H1 (cell line): ENCODE measurements around the gene RHBDD1.

Source experiments
- CTCF ChIP-seq, 3 experiments: IDR thresholded peaks; 1 replicate in 2 of 3; 2 replicates in 1 of 3; pipeline versions ENCODE4 v1.5.1 to v1.6.1; 2011; ENCODE audit warnings: low read length in 3 of 3, mild to moderate bottlenecking in 3 of 3, inconsistent platforms in 2 of 3, low read depth in 1 of 3, moderate library complexity in 1 of 3; ENCODE audit not compliant: insufficient read depth in 1 of 3; ENCODE audit errors: control extremely low read depth in 1 of 3
- EZH2 ChIP-seq: fragments of 200-600 bp; sonication (generic); IDR thresholded peaks from 2 replicates; pipeline ENCODE4 v1.7.1; 2012; ENCODE audit warnings: low read depth, mild to moderate bottlenecking, moderate library complexity, low read length, inconsistent platforms; ENCODE audit not compliant: severe bottlenecking
- KDM1A ChIP-seq: fragments of 200-600, 300-600 bp; sonication (generic); IDR thresholded peaks from 2 replicates; pipeline ENCODE4 v1.7.1; 2016; ENCODE audit warnings: mild to moderate bottlenecking, low read length, borderline replicate concordance
- MAFK ChIP-seq: IDR thresholded peaks from 2 replicates; pipeline ENCODE4 v1.6.1; 2012; ENCODE audit warnings: low read depth, mild to moderate bottlenecking, improper control_type of control experiment, low read length
- RXRA ChIP-seq: IDR thresholded peaks from 2 replicates; pipeline ENCODE4 v1.6.1; 2011; ENCODE audit warnings: low read depth, mild to moderate bottlenecking, low read length, moderate library complexity; ENCODE audit not compliant: insufficient read depth
- TAF1 ChIP-seq: IDR thresholded peaks from 2 replicates; pipeline ENCODE4 v1.6.1; 2011; ENCODE audit warnings: mild to moderate bottlenecking, low read depth, low read length
- TBP ChIP-seq: IDR thresholded peaks from 2 replicates; pipeline ENCODE4 v1.6.1; 2011; ENCODE audit warnings: low read depth, low read length, improper control_type of control experiment
- YY1 ChIP-seq: IDR thresholded peaks from 2 replicates; pipeline ENCODE4 v1.6.1; 2011; ENCODE audit warnings: low read depth, mild to moderate bottlenecking, low read length
- TF ChIP-seq, protein P1 (sequence below): IDR thresholded peaks from 2 replicates; pipeline ENCODE4 v1.6.1; 2011; ENCODE audit warnings: low read depth, mild to moderate bottlenecking, low read length; ENCODE audit not compliant: insufficient read depth

GRCh38 chr2:226865273-226865672 lies 29.4 kb downstream of the RHBDD1 start:
- no peak for TF ChIP-seq TBP
- no peak for TF ChIP-seq KDM1A
- TF ChIP-seq YY1 = no peak
- TF ChIP-seq CTCF (IDR thresholded peaks at IDR 0.05; ENCODE audit: control extremely low read depth in 1 of 3, insufficient read depth in 1 of 3, low read depth in 1 of 3, low read length in 3 of 3) = no peak
- no peak for TF ChIP-seq TAF1
- TF ChIP-seq EZH2 = no peak
- TF ChIP-seq MAFK = no peak
- no peak for TF ChIP-seq RXRA
- TF ChIP-seq, protein P1, sequence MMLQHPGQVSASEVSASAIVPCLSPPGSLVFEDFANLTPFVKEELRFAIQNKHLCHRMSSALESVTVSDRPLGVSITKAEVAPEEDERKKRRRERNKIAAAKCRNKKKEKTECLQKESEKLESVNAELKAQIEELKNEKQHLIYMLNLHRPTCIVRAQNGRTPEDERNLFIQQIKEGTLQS = no peak
